ENCODE measurements around the gene KLK8.
A peak's percentile ranks its signal among the peaks of the same experiment; 100 is the strongest.

Gene KLK8

GRCh38 chr19:51027873-51028272 is 26.5 kb upstream of the KLK8 start:
- Histone ChIP-seq H3K27ac (ENCODE audit: low read depth, low read length) (no peak overlapping the region), H3K4me3 (ENCODE audit: low read depth, low read length) (no peak overlapping the region), H3K4me1 (ENCODE audit: control insufficient read depth, insufficient read depth, low read length) (peaks cover 30% of the 10 kb centered on the region), H3K36me3 (ENCODE audit: control insufficient read depth, insufficient read depth, low read length) (no peaks in the 10 kb centered on the region), H3K27me3 (ENCODE audit: control insufficient read depth, insufficient read depth, low read length) (peaks cover 7% of the 10 kb centered on the region; the same call in 1 of the 2 replicates), H3K9me3 (ENCODE audit: control insufficient read depth, insufficient read depth, low read depth, low read length) (no peaks in the 10 kb centered on the region), H3K9ac (ENCODE audit: low read length) (no peak overlapping the region)

- Histone ChIP-seq H3K27me3 (ENCODE audit: control insufficient read depth, insufficient read depth, low read length) (peaks cover 7% of the 10 kb centered on the region; the same call in 1 of the 2 replicates), H3K4me1 (ENCODE audit: control insufficient read depth, insufficient read depth, low read length) (peaks cover 30% of the 10 kb centered on the region), H3K27ac (ENCODE audit: low read depth, low read length) (no peak overlapping the region), H3K4me3 (ENCODE audit: low read depth, low read length) (no peak overlapping the region), H3K36me3 (ENCODE audit: control insufficient read depth, insufficient read depth, low read length) (no peaks in the 10 kb centered on the region), H3K9me3 (ENCODE audit: control insufficient read depth, insufficient read depth, low read depth, low read length) (no peaks in the 10 kb centered on the region), H3K9ac (ENCODE audit: low read length) (no peak overlapping the region)
These were observed 25.9 kb upstream of the KLK8 start for GRCh38 chr19:51027126-51027806.

GRCh38 chr19:51026554-51026831 is 25.1 kb upstream of the KLK8 start, which contains the start of gene KLK11:
Gene KLK11 (minus strand): TSS chr19:51026616. CDS start chr19:51025631, 985 bp downstream.
- Histone ChIP-seq H3K36me3 (ENCODE audit: control insufficient read depth, insufficient read depth, low read length) (no peaks in the 10 kb centered on the region), H3K4me1 (ENCODE audit: control insufficient read depth, insufficient read depth, low read length) (peaks cover 30% of the 10 kb centered on the region), H3K4me3 (ENCODE audit: low read depth, low read length) (no peak within 1 kb of the TSS), H3K27ac (ENCODE audit: low read depth, low read length) (no peak within 1 kb of the TSS), H3K9ac (ENCODE audit: low read length) (no peak within 1 kb of the TSS), H3K9me3 (ENCODE audit: control insufficient read depth, insufficient read depth, low read depth, low read length) (no peaks in the 10 kb centered on the region), H3K27me3 (ENCODE audit: control insufficient read depth, insufficient read depth, low read length) (peaks cover 7% of the 10 kb centered on the region; the same call in 1 of the 2 replicates)

GRCh38 chr19:51025809-51026553 is 24.6 kb upstream of the KLK8 start:
- Histone ChIP-seq H3K9ac (ENCODE audit: low read length) (no peak overlapping the region), H3K9me3 (ENCODE audit: control insufficient read depth, insufficient read depth, low read depth, low read length) (no peaks in the 10 kb centered on the region), H3K4me3 (ENCODE audit: low read depth, low read length) (no peak overlapping the region), H3K36me3 (ENCODE audit: control insufficient read depth, insufficient read depth, low read length) (no peaks in the 10 kb centered on the region), H3K27me3 (ENCODE audit: control insufficient read depth, insufficient read depth, low read length) (peaks cover 7% of the 10 kb centered on the region; the same call in 1 of the 2 replicates), H3K27ac (ENCODE audit: low read depth, low read length) (no peak overlapping the region), H3K4me1 (ENCODE audit: control insufficient read depth, insufficient read depth, low read length) (peaks cover 34% of the 10 kb centered on the region)

GRCh38 chr19:51025401-51025800 is 24.0 kb upstream of the KLK8 start:
- Histone ChIP-seq H3K27ac (ENCODE audit: low read depth, low read length) (no peak overlapping the region), H3K4me1 (ENCODE audit: control insufficient read depth, insufficient read depth, low read length) (peaks cover 30% of the 10 kb centered on the region), H3K36me3 (ENCODE audit: control insufficient read depth, insufficient read depth, low read length) (no peaks in the 10 kb centered on the region), H3K9me3 (ENCODE audit: control insufficient read depth, insufficient read depth, low read depth, low read length) (no peaks in the 10 kb centered on the region), H3K9ac (ENCODE audit: low read length) (no peak overlapping the region), H3K4me3 (ENCODE audit: low read depth, low read length) (no peak overlapping the region), H3K27me3 (ENCODE audit: control insufficient read depth, insufficient read depth, low read length) (peaks cover 7% of the 10 kb centered on the region)

- Histone ChIP-seq H3K27ac (ENCODE audit: low read depth, low read length) (no peak overlapping the region), H3K4me1 (ENCODE audit: control insufficient read depth, insufficient read depth, low read length) (peaks cover 33% of the 10 kb centered on the region), H3K36me3 (ENCODE audit: control insufficient read depth, insufficient read depth, low read length) (no peaks in the 10 kb centered on the region), H3K9me3 (ENCODE audit: control insufficient read depth, insufficient read depth, low read depth, low read length) (no peaks in the 10 kb centered on the region), H3K27me3 (ENCODE audit: control insufficient read depth, insufficient read depth, low read length) (peaks cover 12% of the 10 kb centered on the region), H3K4me3 (ENCODE audit: low read depth, low read length) (no peak overlapping the region), H3K9ac (ENCODE audit: low read length) (no peak overlapping the region)
These were observed 23.5 kb upstream of the KLK8 start for GRCh38 chr19:51024924-51025323.

GRCh38 chr19:51023946-51024345 is 22.5 kb upstream of the KLK8 start:
- Histone ChIP-seq H3K27me3 (ENCODE audit: control insufficient read depth, insufficient read depth, low read length) (peaks cover 21% of the 10 kb centered on the region), H3K9ac (ENCODE audit: low read length) (no peak overlapping the region), H3K9me3 (ENCODE audit: control insufficient read depth, insufficient read depth, low read depth, low read length) (no peaks in the 10 kb centered on the region), H3K27ac (ENCODE audit: low read depth, low read length) (no peak overlapping the region), H3K36me3 (ENCODE audit: control insufficient read depth, insufficient read depth, low read length) (no peaks in the 10 kb centered on the region), H3K4me3 (ENCODE audit: low read depth, low read length) (no peak overlapping the region), H3K4me1 (ENCODE audit: control insufficient read depth, insufficient read depth, low read length) (peaks cover 36% of the 10 kb centered on the region)

GRCh38 chr19:51022526-51022925 is 21.1 kb upstream of the KLK8 start:
- H3K4me1 ChIP-seq (ENCODE audit: control insufficient read depth, insufficient read depth, low read length): peaks cover 36% of the 10 kb centered on the region
- no peak overlapping the region for H3K27ac ChIP-seq (ENCODE audit: low read depth, low read length)
- H3K9ac ChIP-seq (ENCODE audit: low read length): no peak overlapping the region
- H3K36me3 ChIP-seq (ENCODE audit: control insufficient read depth, insufficient read depth, low read length): no peaks in the 10 kb centered on the region
- H3K9me3 ChIP-seq (ENCODE audit: control insufficient read depth, insufficient read depth, low read depth, low read length): no peaks in the 10 kb centered on the region
- H3K4me3 ChIP-seq (ENCODE audit: low read depth, low read length): no peak overlapping the region
- H3K27me3 ChIP-seq (ENCODE audit: control insufficient read depth, insufficient read depth, low read length): peaks cover 35% of the 10 kb centered on the region

GRCh38 chr19:51020988-51021651 is 19.7 kb upstream of the KLK8 start:
- Histone ChIP-seq H3K4me3 (ENCODE audit: low read depth, low read length) (no peak overlapping the region), H3K27ac (ENCODE audit: low read depth, low read length) (no peak overlapping the region)

GRCh38 chr19:51019544-51019925 is 18.1 kb upstream of the KLK8 start, which contains the start of gene KLK10:
Gene KLK10 (minus strand): TSS chr19:51019709. CDS start chr19:51019130, 579 bp downstream.
- Histone ChIP-seq H3K36me3 (ENCODE audit: control insufficient read depth, insufficient read depth, low read length) (no peaks in the 10 kb centered on the region), H3K9me3 (ENCODE audit: control insufficient read depth, insufficient read depth, low read depth, low read length) (no peaks in the 10 kb centered on the region), H3K4me1 (ENCODE audit: control insufficient read depth, insufficient read depth, low read length) (peaks cover 11% of the 10 kb centered on the region), H3K27ac (ENCODE audit: low read depth, low read length) (no peak within 1 kb of the TSS), H3K4me3 (ENCODE audit: low read depth, low read length) (peak within 1 kb of the TSS; percentile 71), H3K27me3 (ENCODE audit: control insufficient read depth, insufficient read depth, low read length) (peaks cover 48% of the 10 kb centered on the region), H3K9ac (ENCODE audit: low read length) (peak within 1 kb of the TSS; percentile 46)

More at GRCh38 chr19:51020988-51021651, 19.7 kb upstream of the KLK8 start:
- Histone ChIP-seq H3K36me3 (ENCODE audit: control insufficient read depth, insufficient read depth, low read length) (no peaks in the 10 kb centered on the region), H3K27me3 (ENCODE audit: control insufficient read depth, insufficient read depth, low read length) (peaks cover 42% of the 10 kb centered on the region), H3K9ac (ENCODE audit: low read length) (no peak overlapping the region), H3K9me3 (ENCODE audit: control insufficient read depth, insufficient read depth, low read depth, low read length) (no peaks in the 10 kb centered on the region), H3K4me1 (ENCODE audit: control insufficient read depth, insufficient read depth, low read length) (peaks cover 27% of the 10 kb centered on the region)

All from HUES6 (cell line).